ENCODE data around the gene ADAMTSL1. TPM values are rescaled to one million over a fixed set of nuclear protein-coding genes. Genes with fewer than 3 reads are reported as not detected.

Gene ADAMTSL1
- total and polyA plus RNA-seq, 12 donors = 0.37 to 5.2 (median 1.9) TPM

- no peak for ATAC-seq
- H3K27ac ChIP-seq = no peak overlapping the region
- no peaks in the 10 kb centered on the region for H3K36me3 ChIP-seq
- intact Hi-C loops (cut with DNase I) = no loop called here
- peaks cover 0 to 19% (median 3%) of the 10 kb centered on the region in 11 donors for H3K9me3 ChIP-seq
- no peaks in the 10 kb centered on the region for H3K27me3 ChIP-seq
- no peak overlapping the region for H3K4me3 ChIP-seq
- no peak for DNase-seq
- no peak for TF ChIP-seq CTCF (IDR thresholded peaks at IDR 0.05)
- H3K4me1 ChIP-seq = no peaks in the 10 kb centered on the region
Measured at GRCh38 chr9:18585996-18586395, 112.0 kb downstream of the ADAMTSL1 start.

DNA sequence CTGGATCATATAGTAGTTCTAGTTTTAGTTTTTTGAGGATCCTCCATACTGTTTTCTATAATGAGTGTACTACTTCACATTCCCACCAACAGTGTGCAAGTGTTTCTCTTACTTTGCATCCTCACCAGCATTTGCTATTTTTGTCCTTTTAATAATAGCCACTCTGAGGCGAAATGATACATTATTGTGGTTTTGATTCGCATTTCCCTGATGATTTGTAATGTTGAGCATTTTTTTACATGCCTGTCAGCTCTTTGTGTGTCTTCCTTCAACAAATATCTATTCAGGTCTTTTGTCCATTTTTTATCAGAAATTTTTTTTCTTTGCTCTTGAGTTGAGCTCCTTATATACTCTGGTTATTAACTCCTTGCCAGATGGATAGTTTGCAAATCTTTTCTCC is 114.0 kb downstream of the ADAMTSL1 start:
- no peak overlapping the region for H3K27ac ChIP-seq
- ATAC-seq (no peak), DNase-seq (no peak)
- H3K9me3 ChIP-seq = peaks cover 0 to 39% (median 16%) of the 10 kb centered on the region in 11 donors
- H3K4me1 ChIP-seq = no peaks in the 10 kb centered on the region
- TF ChIP-seq CTCF (IDR thresholded peaks at IDR 0.05) = no peak
- no peak overlapping the region for H3K4me3 ChIP-seq
- 82 to 86% methylated on average over 2 of the region's 2 CpGs for WGBS, 2 donors
- H3K27me3 ChIP-seq = no peaks in the 10 kb centered on the region
- no peaks in the 10 kb centered on the region for H3K36me3 ChIP-seq
- intact Hi-C loops (cut with DNase I) = no loop called here

DNA sequence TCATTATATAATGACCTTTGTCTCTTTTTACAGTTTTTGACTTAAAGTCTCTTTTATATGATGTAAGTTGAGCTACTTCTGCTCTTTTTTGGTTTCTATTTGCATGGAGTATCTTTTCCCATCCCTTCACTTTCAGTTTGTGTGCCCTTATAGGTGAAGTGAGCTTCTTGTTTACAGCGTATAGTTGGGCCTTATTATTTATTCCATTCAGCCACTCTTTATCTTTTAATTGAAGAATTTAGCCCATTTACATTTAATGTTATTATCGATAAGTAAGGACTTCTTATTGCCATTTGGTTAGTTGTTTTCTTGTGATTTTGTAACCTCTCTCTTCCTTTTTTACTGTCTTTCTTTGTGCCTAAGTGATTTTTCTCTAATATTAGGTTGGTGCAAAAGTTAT is 117.3 kb downstream of the ADAMTSL1 start:
- Histone ChIP-seq H3K36me3 (no peaks in the 10 kb centered on the region), H3K27ac (no peak overlapping the region), H3K27me3 (no peaks in the 10 kb centered on the region), H3K9me3 (peaks cover 0 to 60% (median 25%) of the 10 kb centered on the region in 11 donors), H3K4me3 (no peak overlapping the region), H3K4me1 (no peaks in the 10 kb centered on the region)
- intact Hi-C loops (cut with DNase I) = no loop called here
- TF ChIP-seq CTCF (IDR thresholded peaks at IDR 0.05) = no peak
- WGBS, 2 donors = 97 to 98% methylated on average over 2 of the region's 2 CpGs
- ATAC-seq (no peak), DNase-seq (no peak)

- H3K27me3 ChIP-seq = no peaks in the 10 kb centered on the region
- peaks cover 0 to 11% (median 0%) of the 10 kb centered on the region in 9 donors for H3K4me1 ChIP-seq
- intact Hi-C loops (cut with DNase I) = no loop called here
- no peak for TF ChIP-seq CTCF (IDR thresholded peaks at IDR 0.05)
- DNase-seq (no peak), ATAC-seq (no peak)
- no peak overlapping the region for H3K4me3 ChIP-seq
- H3K36me3 ChIP-seq = no peaks in the 10 kb centered on the region
- peaks cover 0 to 51% (median 25%) of the 10 kb centered on the region in 11 donors for H3K9me3 ChIP-seq
- no peak overlapping the region for H3K27ac ChIP-seq
Measured at GRCh38 chr9:18594837-18595236, 120.9 kb downstream of the ADAMTSL1 start.
